ENCODE measurements around the gene KRT74.

DNA sequence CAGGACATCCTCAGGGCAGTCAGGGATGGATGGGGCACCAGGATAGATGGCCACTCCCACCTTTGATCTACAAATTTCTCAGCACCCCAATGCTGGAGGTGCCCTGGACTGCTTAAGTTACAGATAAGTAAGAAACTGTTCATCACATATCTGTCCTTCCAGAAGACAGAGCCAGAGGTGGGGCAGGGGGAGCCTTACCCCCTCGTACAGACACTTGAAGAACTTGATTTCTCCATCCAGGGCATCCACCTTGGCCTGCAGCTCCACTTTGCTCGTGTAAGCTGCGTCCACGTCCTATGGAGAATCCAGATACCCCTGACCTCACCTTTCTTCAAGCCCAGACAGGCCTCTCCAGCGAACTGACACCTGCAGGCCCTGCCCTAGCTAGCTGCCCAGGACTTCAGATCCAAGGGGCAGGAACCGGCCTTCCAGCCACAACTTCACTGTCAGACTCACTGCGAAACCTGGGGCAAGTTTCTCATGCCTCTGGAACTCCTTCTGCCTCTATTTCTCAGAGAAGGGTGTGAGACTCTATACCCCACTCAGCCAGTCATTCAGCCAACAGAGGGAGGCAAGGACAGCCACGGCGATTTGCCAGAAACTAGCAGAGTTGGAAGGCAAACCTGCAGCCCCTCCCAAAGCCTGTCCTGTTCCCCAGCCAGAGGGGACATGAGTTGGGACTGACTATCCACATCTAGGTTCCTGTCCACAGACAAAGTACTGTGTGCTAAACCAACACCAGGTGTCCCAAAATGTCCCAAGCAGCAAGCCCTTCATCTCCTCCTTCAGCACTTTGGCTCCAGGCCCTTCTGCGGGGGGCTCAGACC is 41.0 kb upstream of the KRT74 start:
- TF ChIP-seq CTCF (IDR thresholded peaks at IDR 0.05; ENCODE audit: low read length) (no peak), EZH2 (IDR thresholded peaks at IDR 0.05; ENCODE audit: borderline replicate concordance, low read length) (no peak)

All from OCI-LY1 (cell line).